Measurements from ENCODE around the gene ALKBH2.
"Not testable (repeated sequence)": the region's sequence is repeated elsewhere in the genome, so short reads cannot be mapped to it uniquely, and the experiment has no call there.

The ALKBH2 gene

GRCh38 chr12:109065853-109066193 lies 27.4 kb downstream of the ALKBH2 start:
- no peak for DNase-seq

GRCh38 chr12:109065154-109065852 lies 28.0 kb downstream of the ALKBH2 start:
- DNase-seq: no peak

GRCh38 chr12:109064143-109064542 lies 29.1 kb downstream of the ALKBH2 start:
- no peak for DNase-seq

- DNase-seq: no peak
These were observed 34.5 kb downstream of the ALKBH2 start for GRCh38 chr12:109058773-109059172.

GRCh38 chr12:109057376-109057775 lies 35.9 kb downstream of the ALKBH2 start:
- DNase-seq: no peak

- DNase-seq: no peak
These were observed 36.4 kb downstream of the ALKBH2 start for GRCh38 chr12:109056891-109057290.

- no peak for DNase-seq
These were observed 38.8 kb downstream of the ALKBH2 start for GRCh38 chr12:109054520-109054919.

- DNase-seq: not testable (repeated sequence)
These were observed 39.2 kb downstream of the ALKBH2 start for GRCh38 chr12:109054124-109054513.

- DNase-seq: no peak
These were observed 39.7 kb downstream of the ALKBH2 start for GRCh38 chr12:109053382-109054123.

GRCh38 chr12:109052414-109053323 lies 40.6 kb downstream of the ALKBH2 start, which contains the start of gene USP30:
USP30 (plus strand) TSS chr12:109052576; CDS start chr12:109052679, 103 bp downstream.
- peak; percentile 84 to 95 for DNase-seq

- DNase-seq: no peak
These were observed 41.2 kb downstream of the ALKBH2 start for GRCh38 chr12:109052097-109052413.

GRCh38 chr12:109049794-109050193 lies 43.5 kb downstream of the ALKBH2 start:
- DNase-seq: not testable (repeated sequence)

- not testable (repeated sequence) for DNase-seq
These were observed 44.6 kb downstream of the ALKBH2 start for GRCh38 chr12:109048706-109049105.

GRCh38 chr12:109047081-109047805 lies 46.0 kb downstream of the ALKBH2 start:
- no peak for DNase-seq

GRCh38 chr12:109044241-109044640 lies 49.0 kb downstream of the ALKBH2 start:
- DNase-seq: no peak
